Measurements from ENCODE around the gene FSTL4.

GRCh38 chr5:133404724-133405123 is 207.6 kb downstream of the FSTL4 start:
- no peak for TF ChIP-seq CTCF (IDR thresholded peaks at IDR 0.05; ENCODE audit: low read length)
- TF ChIP-seq EZH2 (IDR thresholded peaks at IDR 0.05; ENCODE audit: borderline replicate concordance, low read length): no peak
